GM23338 (cell line): ENCODE measurements around the gene ME2. TPM values are rescaled to one million over a fixed set of nuclear protein-coding genes. Genes with fewer than 3 reads are reported as not detected.
A peak's percentile ranks its signal among the peaks of the same experiment; 100 is the strongest.

Experiments
- ATAC-seq: fragments of 200-7000 bp; cut with Tn5 transposase; 3 replicates; pipeline ENCODE4 v1.9.1; 2020
- DNase-seq: peaks from one replicate; pipeline ENCODE4 v3.0.0-alpha.2; 2015; ENCODE audit warnings: low spot score
- H2AFZ ChIP-seq: fragments of 200-600 bp; sonication (generic); 2 replicates; pipeline ENCODE4 v1.8.0; 2016; ENCODE audit warnings: antibody characterized with exemption, mild to moderate bottlenecking, moderate library complexity
- H3F3A ChIP-seq: fragments of 200-600 bp; sonication (generic); replicated peaks from 2 replicates; pipeline ENCODE4 v1.8.0; 2017; ENCODE audit warnings: antibody characterized with exemption, mixed run types, low read depth
- H3K27ac ChIP-seq: fragments of 200-600 bp; sonication (generic); 2 replicates; pipeline ENCODE4 v1.6.1; 2016; ENCODE audit warnings: low read depth
- H3K27me3 ChIP-seq: fragments of 200-600 bp; sonication (generic); 2 replicates; pipeline ENCODE4 v1.8.0; 2016; ENCODE audit warnings: mild to moderate bottlenecking, mixed run types, moderate library complexity; ENCODE audit not compliant: insufficient read depth
- H3K36me3 ChIP-seq: fragments of 200-600 bp; sonication (generic); 2 replicates; pipeline ENCODE4 v1.8.0; 2016; ENCODE audit warnings: mild to moderate bottlenecking; ENCODE audit not compliant: insufficient read depth
- H3K4me1 ChIP-seq: fragments of 200-600 bp; sonication (generic); 2 replicates; pipeline ENCODE4 v1.8.0; 2016; ENCODE audit warnings: mild to moderate bottlenecking, moderate library complexity; ENCODE audit not compliant: insufficient read depth
- H3K4me2 ChIP-seq: fragments of 200-600 bp; sonication (generic); 2 replicates; pipeline ENCODE4 v1.7.1; 2017; ENCODE audit warnings: mixed run types
- H3K4me3 ChIP-seq: fragments of 200-600 bp; sonication (generic); 2 replicates; pipeline ENCODE4 v1.6.1; 2016; ENCODE audit warnings: mixed run types
- H3K79me2 ChIP-seq: fragments of 200-600 bp; sonication (generic); replicated peaks from 2 replicates; pipeline ENCODE4 v1.8.0; 2017; ENCODE audit warnings: mild to moderate bottlenecking; ENCODE audit not compliant: insufficient read depth
- H3K9me2 ChIP-seq: fragments of 200-600 bp; sonication (generic); 2 replicates; pipeline ENCODE4 v1.8.0; 2017; ENCODE audit not compliant: insufficient read depth
- H4K20me1 ChIP-seq: fragments of 200-600 bp; sonication (generic); replicated peaks from 2 replicates; pipeline ENCODE4 v1.8.0; 2017; ENCODE audit warnings: mild to moderate bottlenecking; ENCODE audit not compliant: insufficient read depth
- H3K27ac Mint-ChIP-seq: 2 replicates; pipeline ENCODE4 v1.8.0; 2020; ENCODE audit warnings: inconsistent platforms, mild to moderate bottlenecking, moderate library complexity, mixed read lengths
- H3K27me3 Mint-ChIP-seq: 3 replicates; pipeline ENCODE4 v1.8.0; 2022; ENCODE audit warnings: low read depth, mild to moderate bottlenecking, moderate library complexity, mixed read lengths, inconsistent platforms; ENCODE audit not compliant: insufficient read depth, poor library complexity
- H3K36me3 Mint-ChIP-seq: 3 replicates; pipeline ENCODE4 v1.8.0; 2021; ENCODE audit warnings: low read depth, mild to moderate bottlenecking, inconsistent platforms, moderate library complexity, mixed read lengths
- H3K4me1 Mint-ChIP-seq: 3 replicates; pipeline ENCODE4 v1.8.0; 2020; ENCODE audit warnings: mild to moderate bottlenecking, inconsistent platforms, mixed read lengths
- H3K4me3 Mint-ChIP-seq: 3 replicates; pipeline ENCODE4 v1.8.0; 2021; ENCODE audit warnings: moderate library complexity, mild to moderate bottlenecking, inconsistent platforms, mixed read lengths
- H3K9me3 Mint-ChIP-seq: 3 replicates; pipeline ENCODE4 v1.8.0; 2020; ENCODE audit warnings: moderate library complexity, mild to moderate bottlenecking, inconsistent platforms, mixed read lengths
- CREB1 ChIP-seq: fragments of 250-450 bp; sonication (Bioruptor Pico); IDR thresholded peaks from 2 replicates; pipeline ENCODE4 v1.5.0; 2020; ENCODE audit warnings: low read depth, mild to moderate bottlenecking, moderate library complexity
- CTCF ChIP-seq, 2 experiments: fragments of 200-600 bp in 1 of 2; sonication (generic) in 1 of 2; conservative IDR thresholded peaks; 2 replicates each; pipeline versions ENCODE4 v1.5.1 to v1.6.1; 2016 to 2017; ENCODE audit warnings: antibody characterized with exemption in 2 of 2, low read depth in 2 of 2, mild to moderate bottlenecking in 2 of 2, moderate library complexity in 1 of 2
- ETS1 ChIP-seq: IDR thresholded peaks from 2 replicates; pipeline ENCODE4 v1.6.1; 2016; ENCODE audit warnings: antibody characterized with exemption
- EZH2 ChIP-seq: fragments of 200-600 bp; sonication (generic); IDR thresholded peaks from one replicate; pipeline ENCODE4 v1.8.0; 2017; ENCODE audit warnings: antibody characterized with exemption, mild to moderate bottlenecking, low read depth; ENCODE audit not compliant: unreplicated experiment
- EZH2phosphoT487 ChIP-seq: fragments of 200-600 bp; sonication (generic); IDR thresholded peaks from one replicate; pipeline ENCODE4 v1.8.1; 2018; ENCODE audit warnings: antibody characterized with exemption; ENCODE audit not compliant: unreplicated experiment
- JUNB ChIP-seq: IDR thresholded peaks from one replicate; pipeline ENCODE4 v1.6.1; 2016; ENCODE audit warnings: antibody characterized with exemption; ENCODE audit not compliant: unreplicated experiment
- REST ChIP-seq: IDR thresholded peaks from one replicate; pipeline ENCODE4 v1.6.1; 2018; ENCODE audit warnings: antibody characterized with exemption; ENCODE audit not compliant: unreplicated experiment
- STAT1 ChIP-seq: IDR thresholded peaks from one replicate; pipeline ENCODE4 v1.6.1; 2016; ENCODE audit warnings: antibody characterized with exemption; ENCODE audit not compliant: unreplicated experiment
- ZNF114 ChIP-seq: fragments of 250-450 bp; sonication (Bioruptor Pico); IDR thresholded peaks from 2 replicates; pipeline ENCODE4 v1.5.0; 2020; ENCODE audit warnings: mild to moderate bottlenecking, moderate library complexity
- ZNF331 ChIP-seq: fragments of 250-450 bp; sonication (Bioruptor Pico); IDR thresholded peaks from 2 replicates; pipeline ENCODE4 v1.5.0; 2020; ENCODE audit warnings: low read depth, mild to moderate bottlenecking, moderate library complexity
- ZNF462 ChIP-seq: fragments of 250-450 bp; sonication (Bioruptor Pico); IDR thresholded peaks from 2 replicates; pipeline ENCODE4 v1.5.0; 2020; ENCODE audit warnings: mild to moderate bottlenecking, moderate library complexity
- polyA plus RNA-seq: library from polyadenylated mRNA; unstranded; fragments of >200 nt; fragmentation: Nextera tagmentation; extraction: Ambion mirVana; gene quantifications from 2 replicates; pipeline ENCODE4 v1.2.1, GENCODE V29; 2016
- total RNA-seq: library from RNA; depleted of rRNA; stranded (reverse); fragments of >200 nt; shearing (Covaris generic); gene quantifications from 2 replicates; pipeline ENCODE4 v1.2.3, GENCODE V29; 2014

ME2 gene
- total and polyA plus RNA-seq, 2 experiments from 2014 or later: 61.0 to 102 TPM

GRCh38 chr18:50830544-50830943 is 48.4 kb upstream of the ME2 start:
- H2AFZ ChIP-seq: peak overlapping the region; percentile 38; the same call in 1 of the 2 replicates
- H3K27me3 Mint-ChIP-seq: no peaks in the 10 kb centered on the region
- H3K9me2 ChIP-seq: 0 out of 2 replicates have a peak, but pooled peaks cover 3% of the 10 kb centered on the region
- no peaks in the 10 kb centered on the region for H3K9me3 Mint-ChIP-seq
- H3K36me3 Mint-ChIP-seq: no peaks in the 10 kb centered on the region
- peaks cover 11% of the 10 kb centered on the region for H3K4me1 ChIP-seq
- no peaks in the 10 kb centered on the region for H3K36me3 ChIP-seq
- no peaks in the 10 kb centered on the region for H3K27me3 ChIP-seq
- TF ChIP-seq ZNF114 (no peak), CREB1 (CRISPR knock-in tag) (no peak), EZH2 (no peak), ZNF331 (CRISPR knock-in tag) (no peak), CTCF (conservative IDR thresholded peaks at IDR 0.05; ENCODE audit: low read depth in 2 of 2) (no peak), EZH2phosphoT487 (no peak), ETS1 (no peak), STAT1 (no peak), REST (no peak), JUNB (no peak), ZNF462 (no peak)
- no peaks in the 10 kb centered on the region for H3F3A ChIP-seq
- no peak overlapping the region for H3K4me3 ChIP-seq
- no peak overlapping the region for H3K27ac Mint-ChIP-seq
- H3K27ac ChIP-seq: no peak overlapping the region
- H3K79me2 ChIP-seq: no peaks in the 10 kb centered on the region
- H3K4me1 Mint-ChIP-seq: peaks cover 10% of the 10 kb centered on the region
- H3K4me2 ChIP-seq: no peak overlapping the region
- H3K4me3 Mint-ChIP-seq: no peak overlapping the region
- H4K20me1 ChIP-seq: no peaks in the 10 kb centered on the region
- DNase-seq (no peak), ATAC-seq (no peak)
